Stomach (tissue), 9 donors: ENCODE measurements around the gene DACH2. TPM values are rescaled to one million over a fixed set of nuclear protein-coding genes. Genes with fewer than 3 reads are reported as not detected.

ENCODE experiments used
- DNase-seq, 2 donors: peaks; one replicate each; pipeline versions ENCODE4 v3.0.0 to v3.0.0-alpha.2; 2013 to 2019
- H3K27ac ChIP-seq, 5 donors: fragments of 200-600 bp in 4 of 5; sonication (generic) in 4 of 5; one replicate each; pipeline ENCODE4 v1.5.1; 2013 to 2019; ENCODE audit warnings: mild to moderate bottlenecking in 1 of 5, moderate library complexity in 1 of 5
- H3K27me3 ChIP-seq, 3 donors: fragments of 200-600 bp; sonication (generic); one replicate each; pipeline ENCODE4 v1.5.1; 2017 to 2019; ENCODE audit warnings: mixed run types in 1 of 3
- H3K36me3 ChIP-seq, 4 donors: fragments of 200-600 bp; sonication (generic); 1 replicate in 3 of 4; 2 replicates in 1 of 4; pipeline ENCODE4 v1.5.1; 2016 to 2019
- H3K4me1 ChIP-seq, 4 donors: fragments of 200-600 bp; sonication (generic); one replicate each; pipeline ENCODE4 v1.5.1; 2016 to 2019
- H3K4me3 ChIP-seq, 4 donors: fragments of 200-600 bp; sonication (generic) in 3 of 4; one replicate each; pipeline ENCODE4 v1.5.1; 2016 to 2019; ENCODE audit warnings: mild to moderate bottlenecking in 1 of 4
- H3K9me3 ChIP-seq, 4 donors: fragments of 200-600 bp; sonication (generic); one replicate each; pipeline ENCODE4 v1.5.1; 2016 to 2019
- EP300 ChIP-seq: sonication (generic); formaldehyde crosslinking; IDR thresholded peaks from one replicate; pipeline ENCODE4 v1.6.1; 2017; ENCODE audit warnings: antibody characterized with exemption
- POLR2A ChIP-seq, 4 donors: fragments of 450-650 bp; IDR thresholded peaks; one replicate each; pipeline ENCODE4 v1.6.1; 2016; ENCODE audit warnings: antibody characterized with exemption in 4 of 4, control low read depth in 2 of 4, mild to moderate bottlenecking in 1 of 4, moderate library complexity in 1 of 4
- POLR2AphosphoS5 ChIP-seq, 3 donors: sonication (generic); formaldehyde crosslinking; IDR thresholded peaks; one replicate each; pipeline ENCODE4 v1.6.1; 2016; ENCODE audit warnings: antibody characterized with exemption in 3 of 3
- WGBS, 5 donors: extraction: QIAGEN DNeasy Blood & Tissue Kit in 3 of 5; methylation state at CpG; one replicate each; pipeline versions ENCODE4 v1.1.5 to v1.1.7; 2013 to 2018; 5-methylcytosine and 5-hydroxymethylcytosine counted together
- intact Hi-C: fragments of 100-400 bp; cut with DNase I; formaldehyde crosslinking; loops from one replicate; pipeline ENCODE4 v1.15.1; 2023; ENCODE audit warnings: low total_unique reads
- polyA plus RNA-seq, 3 donors: library from polyadenylated mRNA; stranded (reverse); fragments of 200-250 nt; gene quantifications; one replicate each; pipeline ENCODE4 v1.2.3, GENCODE V29; 2013
- small RNA-seq, 4 donors: library from RNA; depleted of rRNA; stranded (forward); fragments of <200 nt; gene quantifications; one replicate each; pipeline ENCODE3, GENCODE V24; 2016
- total RNA-seq, 5 donors: library from RNA; depleted of rRNA; stranded (reverse); fragments of >200 nt; gene quantifications; one replicate each; pipeline versions ENCODE4 v1.1.0 to v1.2.3, GENCODE V29; 2014 to 2016
- TF ChIP-seq, protein P1 (sequence below), 7 experiments: fragments of 450-650 bp in 4 of 7; fragments of 200-600 bp in 3 of 7; sonication (generic) in 3 of 7; IDR thresholded peaks; one replicate each; pipeline ENCODE4 v1.5.1; 2016 to 2019; ENCODE audit warnings: antibody characterized with exemption in 7 of 7, control low read depth in 2 of 7, mild to moderate bottlenecking in 1 of 7
- donor health status: healthy with polysubstance abuse.
- donor health status: Bipolar disorder and iron deficiency.
- donor health status: healthy.

Gene DACH2
- total and polyA plus RNA-seq, 8 donors: 0.10 to 6.1 (median 0.25) TPM; not detected in 3

DNA sequence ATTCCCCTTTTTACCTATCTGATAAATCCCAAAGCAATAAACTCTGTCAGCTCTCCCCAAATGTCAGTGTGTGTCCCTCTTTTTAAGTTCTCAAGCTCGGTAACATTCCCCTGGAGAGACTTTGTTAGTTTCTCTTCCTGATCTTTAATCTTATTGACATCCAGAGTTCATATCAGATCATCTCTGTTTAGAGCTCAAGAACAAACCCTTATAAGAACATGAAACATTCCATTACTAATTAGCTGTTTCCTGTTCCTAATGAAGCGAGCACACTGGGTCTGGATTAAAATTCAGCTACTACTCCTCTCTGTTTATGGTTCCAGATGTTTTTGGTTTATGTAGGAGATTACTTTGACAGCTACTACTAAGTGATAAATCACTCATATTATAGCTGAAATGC, 681.5 kb downstream of the DACH2 start:
- Histone ChIP-seq H3K27me3 (no peaks in the 10 kb centered on the region), H3K9me3 (peaks cover 0 to 3% (median 0%) of the 10 kb centered on the region in 4 donors), H3K27ac (no peak overlapping the region), H3K36me3 (no peaks in the 10 kb centered on the region), H3K4me3 (no peak overlapping the region), H3K4me1 (no peaks in the 10 kb centered on the region)
- intact Hi-C loops: no loop called here
- TF ChIP-seq EP300 (no peak), POLR2AphosphoS5 (IDR thresholded peaks at IDR 0.05) (no peak), POLR2A (IDR thresholded peaks at IDR 0.05) (no peak)
- TF ChIP-seq, protein P1, sequence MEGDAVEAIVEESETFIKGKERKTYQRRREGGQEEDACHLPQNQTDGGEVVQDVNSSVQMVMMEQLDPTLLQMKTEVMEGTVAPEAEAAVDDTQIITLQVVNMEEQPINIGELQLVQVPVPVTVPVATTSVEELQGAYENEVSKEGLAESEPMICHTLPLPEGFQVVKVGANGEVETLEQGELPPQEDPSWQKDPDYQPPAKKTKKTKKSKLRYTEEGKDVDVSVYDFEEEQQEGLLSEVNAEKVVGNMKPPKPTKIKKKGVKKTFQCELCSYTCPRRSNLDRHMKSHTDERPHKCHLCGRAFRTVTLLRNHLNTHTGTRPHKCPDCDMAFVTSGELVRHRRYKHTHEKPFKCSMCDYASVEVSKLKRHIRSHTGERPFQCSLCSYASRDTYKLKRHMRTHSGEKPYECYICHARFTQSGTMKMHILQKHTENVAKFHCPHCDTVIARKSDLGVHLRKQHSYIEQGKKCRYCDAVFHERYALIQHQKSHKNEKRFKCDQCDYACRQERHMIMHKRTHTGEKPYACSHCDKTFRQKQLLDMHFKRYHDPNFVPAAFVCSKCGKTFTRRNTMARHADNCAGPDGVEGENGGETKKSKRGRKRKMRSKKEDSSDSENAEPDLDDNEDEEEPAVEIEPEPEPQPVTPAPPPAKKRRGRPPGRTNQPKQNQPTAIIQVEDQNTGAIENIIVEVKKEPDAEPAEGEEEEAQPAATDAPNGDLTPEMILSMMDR (IDR thresholded peaks at IDR 0.05): no peak
- 29 to 46% (median 36%) methylated on average over 2 of the region's 2 CpGs for WGBS, 5 donors
- DNase-seq: no peak

DNA sequence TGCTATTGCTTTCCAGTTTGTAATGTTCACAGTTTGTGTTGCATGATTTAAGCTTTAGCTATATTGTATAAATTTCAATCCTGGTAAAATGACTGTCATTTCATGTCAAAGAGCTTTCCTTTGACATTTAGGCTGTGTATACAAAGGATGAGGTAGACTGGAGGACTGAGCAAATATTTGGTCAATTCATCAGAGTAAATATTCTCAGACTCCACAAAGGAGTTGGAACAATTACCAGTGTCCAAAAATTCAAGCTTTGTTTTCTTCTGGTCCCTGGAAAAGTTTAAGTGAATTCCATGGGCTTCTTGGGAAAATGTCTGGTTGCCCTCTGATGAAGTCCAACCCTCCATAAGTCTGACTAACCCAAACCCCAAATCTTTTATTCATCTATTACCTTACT, 682.4 kb downstream of the DACH2 start:
- DNase-seq: no peak
- no peaks in the 10 kb centered on the region for H3K9me3 ChIP-seq
- TF ChIP-seq POLR2AphosphoS5 (IDR thresholded peaks at IDR 0.05) (no peak), EP300 (no peak), POLR2A (IDR thresholded peaks at IDR 0.05) (no peak)
- TF ChIP-seq, protein P1 (IDR thresholded peaks at IDR 0.05): no peak
- no peak overlapping the region for H3K27ac ChIP-seq
- H3K4me3 ChIP-seq: no peak overlapping the region
- H3K36me3 ChIP-seq: no peaks in the 10 kb centered on the region
- no peaks in the 10 kb centered on the region for H3K27me3 ChIP-seq
- H3K4me1 ChIP-seq: no peaks in the 10 kb centered on the region
- intact Hi-C loops: no loop called here

DNA sequence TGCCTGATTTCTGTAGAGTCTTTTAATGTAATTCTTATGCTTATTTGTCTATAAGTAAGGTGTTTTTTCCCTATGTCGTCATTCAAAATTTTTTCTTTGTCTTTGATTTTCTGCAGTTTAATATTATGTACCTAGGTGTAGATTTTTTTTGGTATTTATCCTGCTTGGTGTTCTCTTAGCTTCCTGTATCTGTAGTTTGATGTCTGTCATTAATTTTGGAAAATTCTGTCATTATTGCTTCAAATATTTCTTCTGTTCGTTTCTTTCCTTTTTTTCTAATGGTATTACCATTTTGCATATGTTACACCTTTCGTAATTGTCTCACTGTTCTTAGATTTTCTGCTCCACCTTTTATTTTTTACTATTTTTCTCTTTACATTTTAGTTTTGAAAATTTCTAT, 696.9 kb downstream of the DACH2 start:
- WGBS, 5 donors: 37 to 52% (median 45%) methylated on average over 3 of the region's 3 CpGs
- H3K36me3 ChIP-seq: no peaks in the 10 kb centered on the region
- DNase-seq: no peak
- H3K4me3 ChIP-seq: no peak overlapping the region
- TF ChIP-seq POLR2A (IDR thresholded peaks at IDR 0.05) (no peak), EP300 (no peak), POLR2AphosphoS5 (IDR thresholded peaks at IDR 0.05) (no peak)
- TF ChIP-seq, protein P1 (IDR thresholded peaks at IDR 0.05): no peak
- intact Hi-C loops: no loop called here
- no peaks in the 10 kb centered on the region for H3K4me1 ChIP-seq
- no peak overlapping the region for H3K27ac ChIP-seq
- H3K9me3 ChIP-seq: no peaks in the 10 kb centered on the region
- no peaks in the 10 kb centered on the region for H3K27me3 ChIP-seq

Small RNA genes within 50 kb of the gene (small RNA-seq; reads per million reads assigned to genes)
- gene FCF1P9 (0 reads per million in 4 donors), gene RF00026 (0 reads per million in 4 donors)

Other genes with a start within 250 kb of the DACH2 start
- 10 to 100 TPM in 4 of 5 donors, under 1 TPM in 1; 0.58 to 31.0 (median 13.2) TPM for gene CHM, start 100.9 kb upstream of the DACH2 start, total RNA-seq
- gene CHM, start 100.9 kb upstream of the DACH2 start, polyA plus RNA-seq: 1 to 10 TPM; 7.1 to 7.5 (median 7.2) TPM